GM06990 (cell line): Measurements from ENCODE around the gene SIRT7.

Experiments
- DNase-seq: peaks from one replicate; pipeline ENCODE4 v3.0.0-alpha.2; 2011; ENCODE audit not compliant: insufficient read length; ENCODE audit errors: extremely low read depth
- H3K27me3 ChIP-seq: replicated peaks from 2 replicates; pipeline ENCODE4 v1.6.0; 2011; ENCODE audit warnings: low read length; ENCODE audit not compliant: control insufficient read depth, insufficient read depth
- H3K36me3 ChIP-seq: 2 replicates; pipeline ENCODE4 v1.5.1; 2011; ENCODE audit warnings: low read length; ENCODE audit not compliant: control insufficient read depth, insufficient read depth
- H3K4me3 ChIP-seq: replicated peaks from 2 replicates; pipeline ENCODE4 v1.5.1; 2011; ENCODE audit warnings: low read depth, mild to moderate bottlenecking, control low read depth, low read length
- CTCF ChIP-seq: IDR thresholded peaks from 2 replicates; pipeline ENCODE4 v1.5.1; 2011; ENCODE audit warnings: low read length, control low read depth, mild to moderate bottlenecking, inconsistent platforms; ENCODE audit not compliant: insufficient read depth, poor library complexity, severe bottlenecking

Gene SIRT7

GRCh38 chr17:81923302-81924260, 5.6 kb upstream of the SIRT7 start:
- TF ChIP-seq CTCF = no peak
- Histone ChIP-seq H3K27me3 (no peaks in the 10 kb centered on the region), H3K36me3 (peaks cover 8% of the 10 kb centered on the region), H3K4me3 (no peak overlapping the region)
- no peak for DNase-seq

- no peak for TF ChIP-seq CTCF
- Histone ChIP-seq H3K36me3 (peaks cover 8% of the 10 kb centered on the region), H3K4me3 (no peak overlapping the region), H3K27me3 (no peaks in the 10 kb centered on the region)
- no peak for DNase-seq
These were observed 4.8 kb upstream of the SIRT7 start for GRCh38 chr17:81922566-81923301.

GRCh38 chr17:81921996-81922565, 4.1 kb upstream of the SIRT7 start:
- Histone ChIP-seq H3K36me3 (peaks cover 8% of the 10 kb centered on the region), H3K27me3 (no peaks in the 10 kb centered on the region), H3K4me3 (no peak overlapping the region)
- no peak for DNase-seq
- no peak for TF ChIP-seq CTCF

- Histone ChIP-seq H3K27me3 (no peaks in the 10 kb centered on the region), H3K4me3 (no peak overlapping the region)
- no peak for DNase-seq
These were observed 3.5 kb upstream of the SIRT7 start for GRCh38 chr17:81921537-81921862.

More at GRCh38 chr17:81921537-81921862, 3.5 kb upstream of the SIRT7 start:
- peaks cover 8% of the 10 kb centered on the region for H3K36me3 ChIP-seq
- no peak for TF ChIP-seq CTCF
